ENCODE measurements around the gene EPC2. TPM values are rescaled to one million over a fixed set of nuclear protein-coding genes. Genes with fewer than 3 reads are reported as not detected.
A peak's percentile ranks its signal among the peaks of the same experiment; 100 is the strongest.

Gene EPC2, protein sequence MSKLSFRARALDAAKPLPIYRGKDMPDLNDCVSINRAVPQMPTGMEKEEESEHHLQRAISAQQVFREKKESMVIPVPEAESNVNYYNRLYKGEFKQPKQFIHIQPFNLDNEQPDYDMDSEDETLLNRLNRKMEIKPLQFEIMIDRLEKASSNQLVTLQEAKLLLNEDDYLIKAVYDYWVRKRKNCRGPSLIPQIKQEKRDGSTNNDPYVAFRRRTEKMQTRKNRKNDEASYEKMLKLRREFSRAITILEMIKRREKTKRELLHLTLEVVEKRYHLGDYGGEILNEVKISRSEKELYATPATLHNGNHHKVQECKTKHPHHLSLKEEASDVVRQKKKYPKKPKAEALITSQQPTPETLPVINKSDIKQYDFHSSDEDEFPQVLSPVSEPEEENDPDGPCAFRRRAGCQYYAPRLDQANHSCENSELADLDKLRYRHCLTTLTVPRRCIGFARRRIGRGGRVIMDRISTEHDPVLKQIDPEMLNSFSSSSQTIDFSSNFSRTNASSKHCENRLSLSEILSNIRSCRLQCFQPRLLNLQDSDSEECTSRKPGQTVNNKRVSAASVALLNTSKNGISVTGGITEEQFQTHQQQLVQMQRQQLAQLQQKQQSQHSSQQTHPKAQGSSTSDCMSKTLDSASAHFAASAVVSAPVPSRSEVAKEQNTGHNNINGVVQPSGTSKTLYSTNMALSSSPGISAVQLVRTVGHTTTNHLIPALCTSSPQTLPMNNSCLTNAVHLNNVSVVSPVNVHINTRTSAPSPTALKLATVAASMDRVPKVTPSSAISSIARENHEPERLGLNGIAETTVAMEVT
- 7.5 TPM for polyA plus RNA-seq (2012; ENCODE audit: low read depth, missing spikeins)

DNA sequence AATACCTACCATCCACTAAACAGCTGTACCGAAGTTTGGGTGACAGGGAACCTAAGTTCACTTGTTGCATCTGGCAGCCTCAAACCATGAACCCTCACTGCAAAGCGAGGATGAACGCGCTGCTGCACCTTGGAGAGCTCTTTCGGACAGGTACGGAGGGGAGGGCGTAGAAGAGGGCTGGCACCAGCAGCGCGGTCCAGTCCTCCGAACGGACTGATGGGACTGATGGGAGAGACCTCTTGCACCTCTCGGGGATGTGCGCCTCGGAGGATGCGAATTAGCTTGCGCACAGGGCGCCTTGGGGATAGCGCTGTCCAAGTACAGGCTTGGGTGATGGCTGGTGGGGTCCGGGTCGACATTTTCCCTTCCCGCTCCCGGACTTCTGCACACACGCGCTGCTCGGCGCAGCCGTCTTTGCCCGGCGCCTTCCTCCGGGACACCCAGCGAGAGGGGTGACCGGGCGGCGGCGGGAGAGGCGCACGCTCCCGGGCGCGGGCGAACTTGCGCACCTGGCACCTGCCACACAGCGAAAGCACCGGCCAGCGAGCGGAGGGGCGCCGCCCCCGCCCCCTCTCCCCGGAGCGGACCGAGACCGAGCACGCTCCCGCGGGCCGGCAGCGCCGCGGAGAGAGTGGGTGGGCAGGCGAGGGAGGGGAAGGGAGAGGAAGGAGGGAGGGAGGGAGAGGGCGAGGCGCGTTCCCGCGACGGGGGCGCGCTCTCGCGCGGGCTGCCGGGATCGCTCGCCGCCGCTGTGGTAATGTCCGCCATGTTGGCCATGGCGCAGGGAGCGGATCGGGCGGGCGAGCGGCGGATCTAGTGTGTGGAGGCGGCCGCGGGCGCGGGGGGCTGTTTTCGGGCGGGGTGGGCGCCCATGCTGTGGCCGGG lies at the start of gene EPC2:
Gene EPC2 (plus strand): TSS at position 754 of the 885 bp plus-strand sequence. CDS start 267 bp downstream, outside the sequence.
- FAIRE-seq (peak; percentile 99), DNase-seq (ENCODE audit: insufficient read length, low spot score) (peak; percentile 59)
- peak; percentile 82 for TF ChIP-seq POLR2A (IDR thresholded peaks at IDR 0.05; ENCODE audit: low read depth, low read length)
- peak; percentile 76 for TF ChIP-seq TAF1 (IDR thresholded peaks at IDR 0.05; ENCODE audit: low read depth, low read length)
- peak; percentile 85 for TF ChIP-seq POLR2AphosphoS5 (IDR thresholded peaks at IDR 0.05; ENCODE audit: low read depth, low read length)
- TF ChIP-seq PAX5 (IDR thresholded peaks at IDR 0.05; ENCODE audit: insufficient read depth, low read length, severe bottlenecking): no peak
- peak; percentile 50; the same call in 1 of the 2 replicates for TF ChIP-seq POU2F2 (IDR thresholded peaks at IDR 0.05; ENCODE audit: low read depth, low read length)

DNA sequence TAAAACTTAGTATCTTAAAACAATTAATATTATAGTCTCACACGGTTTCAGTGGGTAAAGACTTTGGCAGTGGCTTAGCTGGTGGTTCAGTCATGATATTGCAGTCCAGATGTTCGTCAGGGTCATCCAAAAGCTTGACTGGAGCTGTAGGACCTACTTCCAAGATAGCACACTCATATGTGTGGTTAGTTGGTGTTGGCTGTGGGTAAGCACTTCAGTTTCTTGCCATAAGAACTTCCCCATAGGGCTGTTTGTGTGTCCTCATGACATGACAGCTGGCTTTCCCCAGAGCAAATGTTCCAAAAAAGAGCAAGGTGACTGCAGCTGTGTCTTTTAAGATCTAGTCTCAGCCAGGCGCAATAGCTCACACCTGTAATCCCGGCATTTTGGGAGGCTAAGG lies 48.5 kb upstream of the EPC2 start:
- FAIRE-seq (no peak), DNase-seq (ENCODE audit: insufficient read length, low spot score) (no peak)
- TF ChIP-seq POU2F2 (IDR thresholded peaks at IDR 0.05; ENCODE audit: low read depth, low read length) (no peak), SPI1 (IDR thresholded peaks at IDR 0.05; ENCODE audit: low read depth, low read length) (no peak)

DNA sequence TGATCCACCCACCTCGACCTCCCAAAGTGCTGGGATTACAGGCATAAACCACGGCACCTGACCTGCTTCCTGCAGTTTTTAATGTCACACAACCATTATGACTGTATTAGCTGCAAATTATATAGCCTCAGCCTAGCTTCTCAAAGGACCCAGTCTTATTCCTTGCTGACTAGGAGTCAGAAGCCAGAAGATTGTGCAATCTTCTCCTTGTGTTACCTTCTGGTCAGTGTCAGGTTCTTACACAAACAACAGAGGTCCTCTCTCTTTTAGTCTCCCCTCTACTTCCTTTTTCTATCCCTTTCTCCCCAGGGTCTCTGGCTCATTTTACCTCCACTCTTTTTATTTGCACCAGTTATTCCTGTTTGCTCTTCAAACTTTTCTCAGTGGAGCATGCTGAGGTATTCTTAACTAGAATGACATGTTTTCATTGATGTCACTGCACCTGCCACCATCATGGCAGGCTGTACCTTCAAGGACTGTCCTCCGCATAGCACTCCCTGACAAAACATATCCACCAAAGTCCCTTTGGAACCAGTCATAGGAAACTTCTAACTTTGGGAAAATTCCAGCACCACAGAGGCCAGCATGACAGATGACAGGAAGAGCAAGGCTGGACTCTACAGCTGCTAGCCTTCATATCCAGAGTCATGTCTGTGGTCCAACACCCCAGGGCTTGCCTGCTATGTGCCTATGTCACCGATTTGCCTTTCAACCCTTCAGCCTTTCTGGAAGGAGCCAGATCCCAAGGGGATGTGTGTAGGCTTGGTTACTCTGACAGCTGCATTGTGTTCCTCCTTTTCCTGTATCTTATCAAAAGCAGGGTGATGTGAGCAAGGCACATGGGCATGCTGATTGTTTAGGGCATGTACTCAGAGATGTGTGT lies 45.2 kb upstream of the EPC2 start:
- FAIRE-seq: peak; percentile 51
- no peak for TF ChIP-seq POLR2AphosphoS5 (IDR thresholded peaks at IDR 0.05; ENCODE audit: low read depth, low read length)
- TF ChIP-seq SPI1 (IDR thresholded peaks at IDR 0.05; ENCODE audit: low read depth, low read length): no peak
- TF ChIP-seq TAF1 (IDR thresholded peaks at IDR 0.05; ENCODE audit: low read depth, low read length): no peak
- no peak for TF ChIP-seq POU2F2 (IDR thresholded peaks at IDR 0.05; ENCODE audit: low read depth, low read length)
- TF ChIP-seq PAX5 (IDR thresholded peaks at IDR 0.05; ENCODE audit: insufficient read depth, low read length, severe bottlenecking): no peak
- no peak for TF ChIP-seq POLR2A (IDR thresholded peaks at IDR 0.05; ENCODE audit: low read depth, low read length)
- DNase-seq (ENCODE audit: insufficient read length, low spot score): no peak

DNA sequence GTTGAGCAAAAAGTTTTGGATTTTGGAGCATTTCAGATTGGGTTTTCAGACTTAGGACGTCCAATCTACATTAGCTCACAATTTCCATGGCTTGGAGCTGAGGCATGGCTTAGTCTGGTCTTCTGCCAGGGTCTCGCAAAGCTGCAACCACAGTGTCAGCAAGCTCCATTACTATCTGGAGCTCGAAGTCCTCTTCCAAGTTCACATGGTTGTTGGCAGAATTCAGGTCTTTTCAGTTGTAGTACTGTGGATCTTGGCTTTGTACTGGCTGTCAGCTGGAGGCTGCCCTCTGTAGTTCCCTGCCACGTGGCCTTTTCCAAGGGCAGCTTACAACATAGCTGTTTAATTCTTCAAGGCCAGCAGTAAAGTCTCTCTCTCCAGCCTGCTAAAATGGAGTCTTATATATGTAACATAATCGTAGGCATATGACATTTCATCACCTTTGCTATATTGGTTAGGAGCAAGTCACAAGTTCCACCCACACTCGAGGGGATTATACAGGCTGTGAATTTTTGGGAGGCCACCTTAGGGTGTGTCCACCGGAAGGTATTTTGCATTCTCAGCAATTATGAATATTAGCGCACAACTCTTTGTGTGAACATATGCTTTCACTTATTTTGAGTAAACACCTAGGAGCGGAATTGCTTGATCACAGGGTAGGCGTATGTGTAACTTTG lies 41.5 kb upstream of the EPC2 start:
- FAIRE-seq: no peak
- TF ChIP-seq POU2F2 (IDR thresholded peaks at IDR 0.05; ENCODE audit: low read depth, low read length): no peak
- no peak for TF ChIP-seq SPI1 (IDR thresholded peaks at IDR 0.05; ENCODE audit: low read depth, low read length)
- TF ChIP-seq TAF1 (IDR thresholded peaks at IDR 0.05; ENCODE audit: low read depth, low read length): no peak
- no peak for TF ChIP-seq POLR2A (IDR thresholded peaks at IDR 0.05; ENCODE audit: low read depth, low read length)
- no peak for TF ChIP-seq POLR2AphosphoS5 (IDR thresholded peaks at IDR 0.05; ENCODE audit: low read depth, low read length)
- TF ChIP-seq PAX5 (IDR thresholded peaks at IDR 0.05; ENCODE audit: insufficient read depth, low read length, severe bottlenecking): no peak
- DNase-seq (ENCODE audit: insufficient read length, low spot score): no peak

DNA sequence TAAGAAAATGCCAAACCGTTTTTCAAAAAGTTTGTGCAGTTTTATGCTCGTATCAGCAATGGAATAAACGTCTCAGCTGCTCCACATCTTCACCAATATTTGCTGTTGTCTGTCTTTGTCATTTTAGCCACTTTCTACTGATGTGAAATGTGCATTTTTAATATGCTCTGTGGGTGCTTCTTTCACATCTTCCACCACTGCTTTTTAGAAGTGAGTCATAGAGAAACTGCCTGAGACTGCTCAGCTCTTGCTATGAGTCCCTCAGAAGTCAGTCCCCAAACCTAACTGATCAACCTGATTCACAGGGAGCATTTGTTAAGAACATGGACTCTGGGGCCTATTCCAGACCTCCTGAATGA lies 41.0 kb upstream of the EPC2 start:
- TF ChIP-seq TAF1 (IDR thresholded peaks at IDR 0.05; ENCODE audit: low read depth, low read length): no peak
- TF ChIP-seq PAX5 (IDR thresholded peaks at IDR 0.05; ENCODE audit: insufficient read depth, low read length, severe bottlenecking): peak; percentile 51
- no peak for TF ChIP-seq POLR2AphosphoS5 (IDR thresholded peaks at IDR 0.05; ENCODE audit: low read depth, low read length)
- no peak for TF ChIP-seq POLR2A (IDR thresholded peaks at IDR 0.05; ENCODE audit: low read depth, low read length)
- no peak for TF ChIP-seq POU2F2 (IDR thresholded peaks at IDR 0.05; ENCODE audit: low read depth, low read length)
- FAIRE-seq (peak; percentile 87), DNase-seq (ENCODE audit: insufficient read length, low spot score) (peak; percentile 57)

DNA sequence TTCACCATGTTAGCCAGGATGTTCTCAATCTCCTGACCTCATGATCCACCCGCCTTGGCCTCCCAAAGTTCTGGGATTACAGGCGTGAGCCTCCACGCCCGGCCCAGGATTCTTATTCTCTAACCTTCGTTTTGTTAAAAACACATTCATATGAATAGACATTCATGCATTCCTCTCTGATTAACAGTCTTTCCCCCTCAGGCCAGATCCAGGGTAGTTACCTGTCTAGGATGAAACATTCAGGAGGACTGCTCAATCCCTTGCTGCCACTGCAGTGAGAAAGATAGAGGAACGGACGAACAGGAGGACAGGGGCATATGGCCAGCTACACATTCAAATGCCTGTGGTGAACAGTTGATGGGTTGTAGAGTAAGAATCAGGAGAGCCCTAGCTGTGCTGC lies 39.6 kb upstream of the EPC2 start:
- no peak for DNase-seq (ENCODE audit: insufficient read length, low spot score)
- FAIRE-seq: no peak
- no peak for TF ChIP-seq PAX5 (IDR thresholded peaks at IDR 0.05; ENCODE audit: insufficient read depth, low read length, severe bottlenecking)
- TF ChIP-seq SPI1 (IDR thresholded peaks at IDR 0.05; ENCODE audit: low read depth, low read length): no peak
- TF ChIP-seq TAF1 (IDR thresholded peaks at IDR 0.05; ENCODE audit: low read depth, low read length): no peak
- no peak for TF ChIP-seq POU2F2 (IDR thresholded peaks at IDR 0.05; ENCODE audit: low read depth, low read length)
- no peak for TF ChIP-seq POLR2AphosphoS5 (IDR thresholded peaks at IDR 0.05; ENCODE audit: low read depth, low read length)
- no peak for TF ChIP-seq POLR2A (IDR thresholded peaks at IDR 0.05; ENCODE audit: low read depth, low read length)

DNA sequence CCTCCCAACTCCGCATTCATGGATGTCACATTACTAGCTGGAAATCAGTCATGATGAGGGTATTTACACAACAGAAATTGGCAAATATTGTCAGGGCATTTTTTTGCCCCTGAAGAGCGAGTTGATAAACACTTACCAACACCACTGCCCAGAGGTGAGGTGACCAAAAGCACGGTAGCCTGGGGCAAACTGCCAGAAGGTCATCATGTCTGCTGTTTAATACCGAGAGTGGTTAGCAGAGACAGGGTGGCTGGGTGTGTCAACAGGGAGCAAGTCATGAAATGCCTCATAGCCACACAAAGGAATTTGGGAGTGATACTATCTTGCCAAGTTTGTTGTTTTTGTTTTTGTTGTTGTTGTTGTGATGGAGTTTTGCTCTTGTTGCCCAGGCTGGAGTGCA lies 37.0 kb upstream of the EPC2 start:
- DNase-seq (ENCODE audit: insufficient read length, low spot score) (no peak), FAIRE-seq (no peak)
- TF ChIP-seq TAF1 (IDR thresholded peaks at IDR 0.05; ENCODE audit: low read depth, low read length) (no peak), PAX5 (IDR thresholded peaks at IDR 0.05; ENCODE audit: insufficient read depth, low read length, severe bottlenecking) (no peak), POLR2A (IDR thresholded peaks at IDR 0.05; ENCODE audit: low read depth, low read length) (no peak), SPI1 (IDR thresholded peaks at IDR 0.05; ENCODE audit: low read depth, low read length) (no peak), POU2F2 (IDR thresholded peaks at IDR 0.05; ENCODE audit: low read depth, low read length) (no peak), POLR2AphosphoS5 (IDR thresholded peaks at IDR 0.05; ENCODE audit: low read depth, low read length) (no peak)
